GM19193 (cell line): ENCODE measurements around the gene CDKN1C.

Experiments
- POLR2A ChIP-seq: IDR thresholded peaks from 4 replicates; pipeline ENCODE4 v1.6.1; 2011; ENCODE audit not compliant: insufficient read depth, insufficient read length; ENCODE audit errors: extremely low read depth

Gene CDKN1C

GRCh38 chr11:2901854-2902783 lies 16.5 kb upstream of the CDKN1C start:
- peak; percentile 74 for TF ChIP-seq POLR2A

GRCh38 chr11:2901196-2901796 lies 15.7 kb upstream of the CDKN1C start:
- TF ChIP-seq POLR2A = no peak

DNA sequence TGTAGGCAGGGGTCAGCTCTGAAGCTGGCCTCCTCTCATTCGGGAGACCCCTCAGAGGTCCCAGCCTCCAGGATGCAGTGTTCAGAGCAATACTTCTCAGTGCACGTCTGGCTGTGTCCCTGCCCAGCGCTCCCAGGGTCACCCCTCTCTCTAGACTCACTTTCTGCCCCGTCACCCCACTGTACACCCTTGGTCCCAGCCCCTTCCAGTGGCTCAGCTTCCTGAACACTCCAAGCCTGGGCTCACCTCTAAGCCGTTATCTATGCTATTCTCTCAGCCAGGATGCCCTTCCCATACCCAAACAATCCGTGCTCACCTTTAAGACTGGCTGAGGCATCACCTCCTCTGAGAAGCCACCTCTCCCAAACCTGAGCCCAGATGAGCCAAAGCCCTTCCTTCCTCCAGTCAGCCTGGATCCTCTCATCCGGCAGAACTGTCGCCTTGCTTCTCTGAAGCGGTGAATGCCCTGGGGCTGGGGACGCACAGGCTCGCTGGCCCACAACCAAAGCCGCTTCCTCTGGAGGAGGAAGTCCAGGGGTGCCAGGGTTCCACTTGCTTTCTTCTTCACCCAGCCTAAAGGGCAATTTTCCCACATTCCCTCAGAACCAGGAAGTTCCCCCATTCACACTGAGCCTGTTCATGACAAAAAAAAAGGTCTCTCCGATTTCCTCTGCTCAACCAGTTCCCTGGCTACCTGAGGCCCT lies 13.7 kb upstream of the CDKN1C start:
- no peak for TF ChIP-seq POLR2A

DNA sequence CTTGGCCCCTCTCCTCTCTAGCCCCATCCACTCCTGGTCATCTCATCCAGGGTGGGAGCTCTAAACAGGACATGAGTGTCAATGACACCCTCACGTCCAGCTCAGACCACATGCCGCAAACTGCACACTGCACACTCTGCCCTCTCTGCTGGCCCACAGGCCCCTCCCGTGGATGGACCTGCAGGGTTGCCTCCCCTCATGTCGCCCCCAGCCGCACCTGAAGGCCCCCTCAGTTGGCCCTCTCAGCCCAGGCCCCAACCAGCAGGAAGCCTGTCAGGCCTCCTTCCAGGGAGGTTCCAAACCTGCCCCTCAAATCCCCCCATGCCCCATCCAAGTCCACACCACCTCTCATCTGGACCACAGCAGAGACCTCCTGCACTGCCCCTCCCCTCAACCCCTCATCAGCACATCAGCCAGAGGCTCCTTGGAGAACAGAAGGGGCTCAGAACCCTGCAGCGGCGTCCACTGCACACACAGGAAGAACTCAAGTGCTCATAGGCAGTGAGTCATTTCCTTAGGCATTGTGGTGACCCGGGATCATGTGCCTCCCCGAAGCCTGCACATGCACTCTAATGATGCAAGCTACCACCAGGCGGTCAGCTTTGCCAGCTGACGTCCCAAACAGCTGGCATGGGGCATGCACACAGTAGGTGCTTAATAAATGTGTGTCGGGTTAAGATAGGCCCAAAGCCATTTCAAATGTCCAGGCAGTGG lies 12.9 kb upstream of the CDKN1C start:
- no peak for TF ChIP-seq POLR2A

DNA sequence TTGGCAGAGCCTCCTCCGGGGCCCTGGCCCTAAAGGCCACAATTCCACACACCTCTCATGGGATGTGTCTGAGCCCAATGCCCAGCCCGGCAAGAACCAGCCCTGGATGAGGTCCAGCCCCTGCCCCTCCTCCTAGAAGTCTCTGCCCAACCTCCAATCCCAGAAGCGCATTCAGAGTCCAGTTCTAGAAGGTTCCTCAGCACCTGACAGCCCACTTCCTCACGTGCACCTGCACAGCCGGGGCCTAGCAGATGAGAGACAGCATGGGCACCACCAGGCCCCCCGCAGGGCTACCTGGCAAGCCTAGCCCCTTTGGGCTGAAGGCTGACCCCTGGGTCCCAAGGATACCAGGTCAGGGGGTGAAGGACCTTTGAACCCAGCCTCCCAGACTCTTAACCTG lies 11.5 kb upstream of the CDKN1C start:
- no peak for TF ChIP-seq POLR2A

- TF ChIP-seq POLR2A = no peak
Measured at GRCh38 chr11:2896047-2896446, 10.5 kb upstream of the CDKN1C start.

- no peak for TF ChIP-seq POLR2A
Measured at GRCh38 chr11:2893935-2894334, 8.4 kb upstream of the CDKN1C start.

DNA sequence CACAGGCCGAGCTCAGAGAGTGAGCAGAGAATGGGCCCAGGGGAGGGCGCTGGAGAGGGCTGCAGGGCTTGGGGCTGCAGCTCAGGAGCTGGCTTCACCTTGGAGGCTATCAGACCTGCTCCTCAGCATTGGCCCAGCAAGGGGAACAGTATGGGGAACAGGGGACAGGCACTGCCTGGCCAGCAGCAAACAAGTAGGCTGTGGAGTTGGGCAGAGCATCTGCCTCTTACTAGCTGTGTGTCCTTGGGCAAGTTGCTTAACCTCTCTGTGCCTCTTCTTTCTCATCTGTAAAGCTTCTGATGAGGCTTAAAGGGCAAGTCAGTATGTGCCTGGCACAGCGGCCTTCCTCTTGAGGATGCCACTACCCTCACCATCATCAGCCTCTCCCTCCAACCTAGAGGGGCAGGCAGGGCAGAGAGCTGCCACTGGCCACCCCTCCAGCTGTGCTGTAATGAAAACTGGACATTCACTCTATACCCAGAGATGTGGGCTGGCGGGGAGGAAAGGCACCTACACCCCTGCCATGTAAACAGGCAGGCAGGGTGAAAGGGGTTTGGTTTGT lies 7.5 kb upstream of the CDKN1C start:
- TF ChIP-seq POLR2A = no peak

DNA sequence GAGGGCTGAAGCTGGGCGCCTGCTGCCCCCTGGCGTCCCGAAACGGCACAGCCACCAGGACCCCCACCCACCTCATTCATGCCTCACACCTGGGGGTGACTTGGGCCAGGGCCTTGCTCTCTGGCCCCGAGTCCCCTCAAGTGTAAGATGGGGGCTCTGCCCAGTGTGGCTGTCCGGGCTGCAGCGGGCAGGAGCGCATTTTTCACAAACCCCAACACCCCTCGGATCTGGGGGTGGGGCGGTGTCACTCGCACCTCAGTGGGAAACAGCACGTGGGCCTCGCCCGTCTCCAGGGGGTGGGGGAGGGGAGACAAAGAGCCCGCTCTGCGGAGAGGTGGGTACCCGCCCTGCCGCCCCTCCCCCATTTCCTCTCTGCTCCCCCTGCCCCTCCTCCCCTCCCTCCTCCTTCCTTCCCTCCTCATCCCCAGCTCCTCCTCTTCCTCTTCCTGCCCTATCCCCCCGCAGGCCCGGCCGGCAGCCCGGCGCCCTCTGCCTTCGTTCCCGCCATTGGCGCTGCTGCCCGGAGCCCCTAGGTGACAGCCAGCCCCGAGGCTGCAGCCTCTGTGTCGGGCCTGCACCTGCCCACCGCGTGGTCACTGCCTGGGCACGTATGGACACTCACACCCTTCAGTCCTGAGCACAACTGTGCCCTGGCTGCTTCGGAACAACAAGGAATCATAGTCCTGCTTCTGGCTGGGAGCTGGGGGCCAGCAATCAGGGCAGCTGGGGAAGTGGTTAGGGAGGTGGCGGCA lies 6.8 kb upstream of the CDKN1C start:
- TF ChIP-seq POLR2A = peak; percentile 41

- no peak for TF ChIP-seq POLR2A
Measured at GRCh38 chr11:2891326-2892214, 6.0 kb upstream of the CDKN1C start.

GRCh38 chr11:2890466-2891294 lies 5.1 kb upstream of the CDKN1C start:
- no peak for TF ChIP-seq POLR2A
